SK-N-SH treated with all-trans-retinoic acid at 6 μM for 48 hours (cell line): ENCODE data around the gene SAG.

Experiments used
- CREB5 ChIP-seq: fragments of 250-450 bp; sonication (Bioruptor Pico); IDR thresholded peaks from 2 replicates; pipeline ENCODE4 v1.5.1; 2020; ENCODE audit warnings: low read depth, mild to moderate bottlenecking, moderate library complexity
- CSDC2 ChIP-seq: fragments of 250-450 bp; sonication (Bioruptor Pico); IDR thresholded peaks from 2 replicates; pipeline ENCODE4 v1.5.0; 2020; ENCODE audit warnings: mild to moderate bottlenecking, moderate library complexity
- ESRRG ChIP-seq: fragments of 250-450 bp; sonication (Bioruptor Pico); IDR thresholded peaks from 2 replicates; pipeline ENCODE4 v1.6.1; 2021; ENCODE audit warnings: mild to moderate bottlenecking
- OSR1 ChIP-seq: fragments of 250-450 bp; sonication (Bioruptor Pico); IDR thresholded peaks from 2 replicates; pipeline ENCODE4 v1.8.0; 2022; ENCODE audit warnings: moderate library complexity, mild to moderate bottlenecking, inconsistent platforms
- SNAI2 ChIP-seq: fragments of 250-450 bp; sonication (Bioruptor Pico); IDR thresholded peaks from 2 replicates; pipeline ENCODE4 v1.5.0; 2020; ENCODE audit warnings: mild to moderate bottlenecking, moderate library complexity
- TCF4 ChIP-seq: fragments of 250-450 bp; sonication (Bioruptor Pico); IDR thresholded peaks from 2 replicates; pipeline ENCODE4 v1.8.0; 2021; ENCODE audit warnings: mild to moderate bottlenecking, moderate library complexity, borderline replicate concordance
- TOX ChIP-seq: fragments of 250-450 bp; sonication (Bioruptor Pico); IDR thresholded peaks from 2 replicates; pipeline ENCODE4 v1.8.0; 2021; ENCODE audit warnings: mild to moderate bottlenecking, moderate library complexity, borderline replicate concordance
- ZC3H10 ChIP-seq: fragments of 250-450 bp; sonication (Bioruptor Pico); IDR thresholded peaks from 2 replicates; pipeline ENCODE4 v1.5.1; 2021; ENCODE audit warnings: mild to moderate bottlenecking, moderate library complexity
- ZFP3 ChIP-seq: fragments of 250-450 bp; sonication (Bioruptor Pico); IDR thresholded peaks from 2 replicates; pipeline ENCODE4 v1.5.0; 2020; ENCODE audit warnings: mild to moderate bottlenecking, moderate library complexity
- ZNF565 ChIP-seq: fragments of 450-650 bp; formaldehyde crosslinking; conservative IDR thresholded peaks from 2 replicates; pipeline ENCODE4 v1.5.0; 2020; ENCODE audit warnings: low read depth, mild to moderate bottlenecking, moderate library complexity
- ZNF8 ChIP-seq: fragments of 450-650 bp; formaldehyde crosslinking; IDR thresholded peaks from 2 replicates; pipeline ENCODE4 v1.5.0; 2020; ENCODE audit warnings: mild to moderate bottlenecking, moderate library complexity

- TF ChIP-seq ZNF565 (CRISPR knock-in tag), result no peak
- no peak for TF ChIP-seq SNAI2 (CRISPR knock-in tag)
- no peak for TF ChIP-seq CSDC2 (CRISPR knock-in tag)
- TF ChIP-seq ZFP3 (CRISPR knock-in tag), result no peak
- TF ChIP-seq OSR1, result no peak
- TF ChIP-seq ZC3H10 (CRISPR knock-in tag), result no peak
- no peak for TF ChIP-seq CREB5 (CRISPR knock-in tag)
- no peak for TF ChIP-seq TCF4
- TF ChIP-seq ESRRG (CRISPR knock-in tag), result no peak
- TF ChIP-seq TOX (CRISPR knock-in tag), result no peak
- no peak for TF ChIP-seq ZNF8 (CRISPR knock-in tag)
Measured at GRCh38 chr2:233261819-233262555, 45.6 kb upstream of the SAG start.
